Measurements from ENCODE around the gene CCDC28A.

The CCDC28A gene

DNA sequence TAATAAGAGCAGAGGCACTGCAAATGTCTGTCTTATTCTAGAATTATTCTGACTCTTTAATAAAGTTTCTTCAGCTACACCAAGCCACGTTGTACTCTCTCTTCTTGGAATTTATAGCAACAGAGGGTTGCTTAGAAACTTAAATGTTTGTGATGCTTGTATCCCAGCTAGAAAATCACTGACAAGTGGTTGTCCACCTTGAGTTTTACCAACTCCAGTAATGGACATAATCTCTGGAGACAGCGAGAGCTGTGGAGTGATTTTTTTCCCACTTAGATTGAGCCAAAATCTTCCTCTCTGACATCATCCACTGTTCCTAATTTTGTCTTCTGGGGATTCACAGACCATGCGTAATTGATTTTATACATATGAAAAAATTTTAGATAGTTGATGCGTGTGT lies 30.3 kb downstream of the CCDC28A start:
- H3K36me3 ChIP-seq = no peaks in the 10 kb centered on the region
- H3K27ac ChIP-seq = no peak overlapping the region
- no peak for TF ChIP-seq Cebpa-rat (IDR thresholded peaks at IDR 0.05)
- H3K9ac ChIP-seq = no peak overlapping the region
- H3K9me3 ChIP-seq (replicated peaks in 1 of 11) = no peaks in the 10 kb centered on the region
- 0 out of 22 replicates have a peak, but pooled peaks cover 0 to 4% (median 0%) of the 10 kb centered on the region in 11 experiments for H3K27me3 ChIP-seq
- H3K4me3 ChIP-seq = no peak overlapping the region
- peaks cover 12 to 28% (median 25%) of the 10 kb centered on the region in 10 experiments for H3K4me1 ChIP-seq
- no peaks in the 10 kb centered on the region for H4K20me1 ChIP-seq
- no peak overlapping the region for H3K4me2 ChIP-seq

DNA sequence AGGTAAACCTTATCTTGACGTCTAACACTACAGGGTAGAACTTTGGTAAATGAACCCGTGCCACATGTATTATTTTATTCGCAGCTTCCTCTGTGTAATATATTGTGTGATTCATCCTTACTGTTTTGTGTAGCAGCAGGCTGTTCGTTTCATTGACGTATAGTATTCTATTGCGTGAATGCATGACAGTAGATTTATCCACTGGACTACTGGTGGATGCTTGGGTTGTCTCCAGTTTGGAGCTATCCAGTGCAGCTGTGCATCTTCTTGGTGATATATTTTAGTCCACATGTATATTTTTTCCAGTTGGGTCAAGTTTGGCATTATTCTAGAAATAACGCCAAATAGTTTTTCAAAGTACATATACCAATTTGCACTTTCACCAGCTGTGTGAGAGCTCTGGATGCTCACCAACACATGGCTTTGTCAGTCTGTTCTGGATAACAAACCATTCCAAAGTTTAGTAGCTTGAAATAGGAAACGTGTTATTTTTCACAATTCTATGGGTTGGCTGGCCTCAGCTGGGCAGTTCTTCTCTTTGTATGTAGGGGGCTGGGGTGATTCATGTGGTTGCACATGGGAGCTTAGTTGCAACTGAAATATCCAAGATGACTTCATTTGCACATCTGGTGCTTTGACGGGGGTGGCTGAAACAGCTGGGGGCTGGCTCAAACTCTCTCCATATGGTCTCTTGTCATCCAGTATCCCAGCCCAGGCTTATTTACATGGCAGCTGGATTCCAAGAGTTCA lies 31.6 kb downstream of the CCDC28A start:
- H3K4me2 ChIP-seq = peak overlapping the region in 8 of 11 experiments; percentile 26 to 69 (median 46); a peak in 14 of 22 replicates
- H3K4me3 ChIP-seq = no peak overlapping the region
- no peaks in the 10 kb centered on the region for H3K36me3 ChIP-seq
- H3K27me3 ChIP-seq = 0 out of 22 replicates have a peak, but pooled peaks cover 0 to 4% (median 0%) of the 10 kb centered on the region in 11 experiments
- H3K27ac ChIP-seq = peak overlapping the region in 1 of 11 experiments; percentile 20; a peak in 1 of 22 replicates
- peaks cover 12 to 28% (median 25%) of the 10 kb centered on the region in 10 experiments for H3K4me1 ChIP-seq
- no peaks in the 10 kb centered on the region for H4K20me1 ChIP-seq
- 0 out of 22 replicates have a peak, but pooled peaks cover 0 to 4% (median 0%) of the 10 kb centered on the region in 11 experiments for H3K9me3 ChIP-seq (replicated peaks in 1 of 11)
- TF ChIP-seq Cebpa-rat (IDR thresholded peaks at IDR 0.05) = no peak
- H3K9ac ChIP-seq = no peak overlapping the region

DNA sequence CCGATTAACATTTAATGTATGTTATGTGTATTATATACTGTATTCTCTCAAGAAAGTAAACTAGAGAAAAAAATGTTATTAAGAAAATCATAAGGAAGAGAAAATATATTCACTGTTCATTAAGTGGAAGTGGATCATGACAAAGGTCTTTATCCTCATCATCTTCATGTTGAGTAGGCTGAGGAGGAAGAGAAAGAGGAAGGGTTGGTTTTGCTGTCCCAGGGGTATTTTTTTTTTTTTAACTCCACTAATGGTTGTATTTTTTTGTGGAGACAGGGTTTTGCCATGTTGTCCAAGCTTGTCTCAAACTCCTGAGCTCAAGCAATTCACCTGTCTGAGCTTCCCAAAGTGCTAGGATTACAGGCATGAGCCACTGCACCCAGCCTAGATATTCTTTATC lies 33.3 kb downstream of the CCDC28A start:
- H3K9ac ChIP-seq = no peak overlapping the region
- no peak overlapping the region for H3K4me3 ChIP-seq
- H3K9me3 ChIP-seq (replicated peaks in 1 of 11) = 0 out of 22 replicates have a peak, but pooled peaks cover 0 to 4% (median 0%) of the 10 kb centered on the region in 11 experiments
- H3K4me1 ChIP-seq = peaks cover 12 to 28% (median 25%) of the 10 kb centered on the region in 10 experiments
- no peak overlapping the region for H3K27ac ChIP-seq
- no peaks in the 10 kb centered on the region for H3K36me3 ChIP-seq
- TF ChIP-seq Cebpa-rat (IDR thresholded peaks at IDR 0.05) = no peak
- 0 out of 22 replicates have a peak, but pooled peaks cover 0 to 4% (median 0%) of the 10 kb centered on the region in 11 experiments for H3K27me3 ChIP-seq
- peak overlapping the region; percentile 23 to 70 (median 56) for H3K4me2 ChIP-seq
- H4K20me1 ChIP-seq = no peaks in the 10 kb centered on the region

DNA sequence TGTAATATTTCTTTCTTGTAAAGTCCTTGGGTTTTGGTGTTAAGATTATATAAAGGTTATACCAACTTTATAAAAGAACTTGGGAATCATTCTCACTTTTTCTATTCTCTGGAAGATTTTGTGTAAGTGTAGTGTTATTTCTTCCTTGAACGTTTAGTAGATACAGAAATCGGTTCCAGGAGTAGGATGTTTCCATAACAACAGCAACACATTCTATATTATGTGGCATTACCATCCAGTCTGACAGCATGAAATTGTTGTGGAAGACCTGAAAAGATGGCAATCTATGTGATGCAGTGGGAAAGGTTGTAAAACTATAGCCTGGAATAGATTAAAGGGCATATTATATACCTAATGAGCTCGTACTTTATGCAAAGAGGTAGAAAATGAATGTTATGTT lies 36.1 kb downstream of the CCDC28A start:
- Histone ChIP-seq H3K4me1 (peaks cover 12 to 28% (median 26%) of the 10 kb centered on the region in 10 experiments), H3K9ac (no peak overlapping the region), H4K20me1 (no peaks in the 10 kb centered on the region), H3K4me2 (no peak overlapping the region), H3K36me3 (no peaks in the 10 kb centered on the region), H3K9me3 (replicated peaks in 1 of 11) (0 out of 22 replicates have a peak, but pooled peaks cover 0 to 4% (median 0%) of the 10 kb centered on the region in 11 experiments), H3K27ac (no peak overlapping the region), H3K4me3 (no peak overlapping the region), H3K27me3 (0 out of 22 replicates have a peak, but pooled peaks cover 0 to 4% (median 0%) of the 10 kb centered on the region in 11 experiments)
- no peak for TF ChIP-seq Cebpa-rat (IDR thresholded peaks at IDR 0.05)

DNA sequence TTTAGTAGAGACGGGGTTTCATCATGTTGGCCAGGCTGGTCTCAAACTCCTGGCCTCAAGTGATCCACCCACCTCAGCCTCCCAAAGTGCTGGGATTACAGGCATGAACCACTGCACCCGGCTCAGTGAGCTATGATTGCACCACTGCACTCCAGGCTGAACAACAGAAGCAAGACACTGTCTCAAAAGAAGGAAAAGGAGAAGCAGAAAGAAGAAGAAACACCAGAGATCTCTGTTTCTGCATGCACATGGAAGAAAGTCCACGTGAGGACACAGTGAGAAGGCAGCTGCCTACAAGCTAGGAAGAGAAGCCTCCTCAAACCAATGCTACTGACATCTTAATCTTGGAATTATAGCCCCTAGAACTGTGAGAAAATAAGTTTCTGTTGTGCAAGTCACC lies 38.3 kb downstream of the CCDC28A start:
- Histone ChIP-seq H3K9ac (no peak overlapping the region), H3K4me2 (peak overlapping the region in 1 of 11 experiments; percentile 5; a peak in 1 of 22 replicates), H3K27ac (no peak overlapping the region), H3K27me3 (no peaks in the 10 kb centered on the region), H3K9me3 (replicated peaks in 1 of 11) (0 out of 22 replicates have a peak, but pooled peaks cover 0 to 4% (median 0%) of the 10 kb centered on the region in 11 experiments), H4K20me1 (no peaks in the 10 kb centered on the region), H3K4me1 (peaks cover 6 to 20% (median 9%) of the 10 kb centered on the region in 10 experiments), H3K36me3 (no peaks in the 10 kb centered on the region), H3K4me3 (no peak overlapping the region)
- TF ChIP-seq Cebpa-rat (IDR thresholded peaks at IDR 0.05) = no peak

DNA sequence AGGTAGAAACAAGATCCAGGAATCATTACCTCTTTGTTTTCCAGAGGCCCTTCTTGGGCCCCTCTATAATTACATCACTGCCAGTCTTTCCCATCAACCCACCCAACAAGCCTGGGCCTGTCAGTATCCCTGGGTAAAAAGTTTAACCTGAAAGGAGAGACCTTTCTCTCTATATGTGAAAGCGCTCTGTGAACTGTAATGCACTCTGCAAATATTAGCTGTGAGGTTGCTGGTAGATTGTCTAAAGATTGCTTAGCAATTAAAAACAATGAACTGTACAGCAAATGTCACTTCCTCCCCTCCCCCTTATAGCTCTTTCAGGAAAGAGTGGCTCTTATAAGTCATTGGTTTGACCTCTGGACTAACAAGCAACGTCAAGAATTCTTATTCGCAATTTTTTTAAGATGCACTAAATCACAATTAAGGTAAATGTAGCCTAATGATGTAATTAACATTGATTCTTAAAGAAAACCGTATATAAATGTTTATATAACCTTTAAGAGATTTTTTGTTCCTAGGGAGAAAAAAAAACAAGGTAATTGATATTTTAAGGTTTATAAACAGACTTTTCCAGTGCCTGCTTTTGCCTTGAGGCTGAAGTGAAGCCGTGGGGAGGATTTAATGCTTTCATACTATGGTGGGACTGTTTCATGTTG lies 40.7 kb downstream of the CCDC28A start:
- H3K4me2 ChIP-seq = no peak overlapping the region
- no peaks in the 10 kb centered on the region for H3K36me3 ChIP-seq
- H3K4me1 ChIP-seq = peaks cover 11 to 28% (median 17%) of the 10 kb centered on the region in 10 experiments
- H3K27ac ChIP-seq = no peak overlapping the region
- no peaks in the 10 kb centered on the region for H4K20me1 ChIP-seq
- no peak overlapping the region for H3K9ac ChIP-seq
- H3K27me3 ChIP-seq = no peaks in the 10 kb centered on the region
- H3K9me3 ChIP-seq (replicated peaks in 1 of 11) = 0 out of 22 replicates have a peak, but pooled peaks cover 0 to under 1% (median 0%) of the 10 kb centered on the region in 11 experiments
- H3K4me3 ChIP-seq = no peak overlapping the region
- no peak for TF ChIP-seq Cebpa-rat (IDR thresholded peaks at IDR 0.05)

DNA sequence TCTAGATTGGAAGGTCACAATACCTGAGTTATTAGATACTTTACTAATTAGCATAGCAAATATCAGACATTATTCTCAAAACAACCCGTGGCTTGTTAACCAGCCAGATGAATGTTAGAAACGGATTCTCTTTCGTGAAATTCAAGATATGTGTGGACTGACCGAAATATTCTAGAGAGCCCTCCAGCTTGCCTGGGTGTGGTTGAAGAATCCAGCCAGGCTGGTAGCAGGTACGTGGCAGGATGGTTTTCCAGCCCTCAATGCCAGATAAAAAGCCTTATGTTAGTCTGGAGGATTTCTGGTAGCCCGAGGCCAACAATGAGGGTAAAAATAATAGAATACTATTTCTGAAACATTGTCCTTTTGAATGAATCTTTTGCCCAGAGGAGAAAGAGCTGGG lies 41.7 kb downstream of the CCDC28A start:
- no peak overlapping the region for H3K9ac ChIP-seq
- no peaks in the 10 kb centered on the region for H4K20me1 ChIP-seq
- no peak overlapping the region for H3K27ac ChIP-seq
- TF ChIP-seq Cebpa-rat (IDR thresholded peaks at IDR 0.05) = no peak
- H3K27me3 ChIP-seq = no peaks in the 10 kb centered on the region
- H3K9me3 ChIP-seq (replicated peaks in 1 of 11) = no peaks in the 10 kb centered on the region
- peaks cover 17 to 28% (median 22%) of the 10 kb centered on the region in 10 experiments for H3K4me1 ChIP-seq
- no peaks in the 10 kb centered on the region for H3K36me3 ChIP-seq
- H3K4me2 ChIP-seq = no peak overlapping the region
- no peak overlapping the region for H3K4me3 ChIP-seq

DNA sequence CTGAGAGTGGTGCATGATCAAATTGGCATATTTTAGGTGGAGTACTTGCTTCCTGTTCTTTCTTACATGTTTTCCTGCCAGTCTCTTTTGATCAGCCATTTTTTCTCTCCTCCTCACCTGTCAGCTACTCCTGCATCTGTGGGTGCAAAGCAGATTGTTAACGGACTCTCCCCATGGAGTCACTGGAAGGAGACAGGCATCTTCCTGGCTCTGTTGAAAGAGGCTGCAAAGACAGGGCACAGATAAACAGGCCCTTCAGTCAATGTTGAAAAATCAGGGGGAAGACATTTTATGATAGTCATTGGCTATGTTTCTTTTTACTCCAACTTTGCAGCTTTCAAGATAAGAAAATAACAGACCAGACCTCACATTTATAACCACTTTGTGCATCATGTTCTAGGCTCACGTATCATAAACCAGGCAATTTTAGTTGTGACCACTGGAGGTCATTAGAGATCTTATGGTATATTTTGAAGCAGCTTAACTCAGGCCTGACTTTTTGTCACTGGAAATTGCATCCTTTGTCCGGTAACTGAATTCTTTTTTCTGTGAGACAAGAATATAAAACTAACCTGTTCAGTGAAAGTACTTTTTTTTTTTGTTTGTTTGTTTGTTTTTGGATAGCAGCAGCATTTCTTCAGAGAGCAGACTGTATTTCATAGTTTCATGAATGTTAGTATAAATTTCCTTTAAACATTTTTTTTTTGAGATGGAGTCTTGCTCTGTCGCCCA lies 42.4 kb downstream of the CCDC28A start:
- Histone ChIP-seq H3K9me3 (replicated peaks in 1 of 11) (no peaks in the 10 kb centered on the region), H3K27me3 (no peaks in the 10 kb centered on the region), H4K20me1 (no peaks in the 10 kb centered on the region), H3K4me2 (no peak overlapping the region), H3K27ac (no peak overlapping the region), H3K4me1 (peaks cover 22 to 35% (median 28%) of the 10 kb centered on the region in 10 experiments), H3K36me3 (no peaks in the 10 kb centered on the region), H3K4me3 (no peak overlapping the region), H3K9ac (no peak overlapping the region)
- TF ChIP-seq Cebpa-rat (IDR thresholded peaks at IDR 0.05) = no peak

DNA sequence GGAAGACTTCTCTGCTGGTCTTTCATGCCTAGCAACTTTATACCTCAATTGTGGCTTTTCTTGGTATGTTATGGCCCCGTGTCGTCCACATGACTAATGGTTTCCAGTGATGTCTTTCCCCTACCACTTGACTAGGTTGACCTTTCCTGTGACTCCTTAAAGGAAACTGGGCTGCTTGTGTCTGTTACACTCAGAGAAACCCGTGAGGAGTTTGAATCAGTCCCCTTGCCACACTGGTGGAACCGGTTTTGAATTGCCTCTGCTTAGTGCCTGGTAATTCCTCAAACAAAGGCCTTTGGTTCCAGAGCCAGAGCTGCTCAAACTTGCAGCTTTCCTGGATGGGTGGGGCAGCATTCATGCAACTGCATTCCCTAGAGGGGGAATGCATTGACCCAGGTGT lies 44.2 kb downstream of the CCDC28A start:
- no peaks in the 10 kb centered on the region for H3K36me3 ChIP-seq
- H3K4me1 ChIP-seq = peaks cover 29 to 46% (median 33%) of the 10 kb centered on the region in 10 experiments
- no peak overlapping the region for H3K4me3 ChIP-seq
- no peaks in the 10 kb centered on the region for H3K27me3 ChIP-seq
- H3K27ac ChIP-seq = no peak overlapping the region
- TF ChIP-seq Cebpa-rat (IDR thresholded peaks at IDR 0.05) = no peak
- H4K20me1 ChIP-seq = no peaks in the 10 kb centered on the region
- H3K9ac ChIP-seq = no peak overlapping the region
- H3K9me3 ChIP-seq (replicated peaks in 1 of 11) = no peaks in the 10 kb centered on the region
- peak overlapping the region in 7 of 11 experiments; percentile 37 to 67 (median 59); a peak in 5 of 22 replicates for H3K4me2 ChIP-seq
